Astrocyte (in vitro differentiated cells and primary cell): ENCODE results near the gene SLC25A42.

Source experiments
- CTCF ChIP-seq: IDR thresholded peaks from 2 replicates; pipeline ENCODE4 v1.5.1; 2011; ENCODE audit warnings: low read depth, mild to moderate bottlenecking, inconsistent platforms, low read length, moderate library complexity; ENCODE audit not compliant: insufficient read depth
- EZH2 ChIP-seq: IDR thresholded peaks from 2 replicates; pipeline ENCODE4 v1.6.1; 2012; ENCODE audit warnings: mild to moderate bottlenecking, low read length, inconsistent platforms; ENCODE audit not compliant: insufficient read depth

- TF ChIP-seq CTCF (no peak), EZH2 (no peak)
Measured at GRCh38 chr19:19064811-19065745, 1.3 kb downstream of the SLC25A42 start.
